ENCODE results near the gene ZNF672. TPM values are rescaled to one million over a fixed set of nuclear protein-coding genes. Genes with fewer than 3 reads are reported as not detected.
"Not testable (repeated sequence)": the region's sequence is repeated elsewhere in the genome, so short reads cannot be mapped to it uniquely, and the experiment has no call there.

ZNF672 gene
- polyA plus RNA-seq, 1 donor = 20.2 TPM

DNA sequence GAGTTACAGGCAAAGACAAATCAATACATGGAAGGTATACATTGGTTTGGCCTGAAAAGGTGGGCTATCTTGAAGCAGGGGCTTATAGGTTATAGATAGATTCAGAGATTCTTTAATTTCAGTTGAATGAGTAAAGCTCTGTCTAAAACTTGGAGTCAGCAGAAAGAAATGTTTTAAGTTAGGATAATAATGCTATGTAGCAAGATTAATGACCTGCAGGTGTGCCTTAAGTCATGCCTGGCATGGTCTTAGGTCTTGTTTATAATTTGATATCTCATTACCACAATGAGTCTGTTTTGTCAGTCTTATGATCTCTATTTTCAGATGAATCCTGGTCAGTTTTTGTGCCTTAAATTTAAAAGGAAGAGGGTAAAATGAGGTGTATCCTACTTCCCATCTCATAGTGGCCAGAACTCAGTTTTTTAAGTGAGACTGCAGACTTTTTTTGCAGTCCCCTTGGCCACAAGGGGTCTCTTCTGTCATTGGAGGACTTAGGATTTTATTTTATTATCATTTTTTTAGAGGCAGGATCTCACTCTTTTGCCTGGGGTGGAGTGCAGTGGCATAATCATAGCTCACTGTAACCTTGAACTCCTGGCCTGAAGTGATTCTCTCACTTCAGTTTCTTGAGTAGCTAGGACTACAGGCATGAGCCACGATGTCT is 46.7 kb downstream of the ZNF672 start:
- DNase-seq = no peak

DNA sequence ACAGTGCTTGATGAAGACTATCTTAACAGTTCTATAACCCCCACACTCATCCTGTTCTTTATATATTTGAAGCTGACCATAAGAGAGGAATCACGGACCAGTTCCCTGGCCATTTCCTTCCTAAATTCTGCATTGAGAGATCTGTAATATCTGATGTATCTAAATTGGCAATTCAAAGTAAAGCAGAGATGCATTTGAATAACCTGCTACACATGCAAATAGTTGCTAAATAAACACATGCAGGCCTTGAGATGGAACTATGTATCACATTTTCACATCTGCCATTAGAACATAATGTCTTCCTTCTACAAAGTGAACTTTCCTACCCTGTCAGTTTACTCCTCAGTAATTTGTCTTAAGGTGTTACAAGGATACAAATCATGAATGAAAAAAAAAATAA is 47.6 kb downstream of the ZNF672 start:
- no peak for DNase-seq

DNA sequence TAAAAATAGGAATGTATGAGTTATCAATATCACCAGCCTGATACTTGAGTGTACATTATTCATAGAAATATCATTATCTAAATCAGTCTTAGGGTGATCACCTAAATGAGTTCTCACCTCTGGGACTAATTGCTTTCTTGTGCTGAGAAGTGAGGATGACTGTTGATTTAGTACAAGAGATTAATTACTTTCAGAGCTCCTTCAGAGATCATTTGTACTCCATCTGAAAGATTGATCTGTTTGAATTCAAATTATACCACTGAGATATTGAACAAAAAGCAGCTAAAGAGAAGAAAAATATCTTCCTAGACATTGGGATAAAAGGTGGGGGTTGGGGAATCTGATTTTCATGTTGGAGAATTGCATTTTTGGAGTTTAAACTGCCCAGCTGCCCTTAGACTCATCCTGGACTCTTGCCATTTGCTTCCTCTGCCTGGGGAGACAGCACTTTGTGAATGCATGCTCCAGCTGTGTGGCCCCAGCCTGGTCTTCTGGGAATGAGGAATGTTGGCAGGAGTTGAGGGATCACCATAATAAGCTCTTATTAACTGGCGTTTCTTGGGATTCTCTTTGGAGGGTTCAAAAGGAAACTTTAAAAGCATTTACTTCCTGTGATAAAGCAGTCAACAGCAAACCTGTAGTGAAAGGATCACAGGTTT is 48.3 kb downstream of the ZNF672 start:
- no peak for DNase-seq

DNA sequence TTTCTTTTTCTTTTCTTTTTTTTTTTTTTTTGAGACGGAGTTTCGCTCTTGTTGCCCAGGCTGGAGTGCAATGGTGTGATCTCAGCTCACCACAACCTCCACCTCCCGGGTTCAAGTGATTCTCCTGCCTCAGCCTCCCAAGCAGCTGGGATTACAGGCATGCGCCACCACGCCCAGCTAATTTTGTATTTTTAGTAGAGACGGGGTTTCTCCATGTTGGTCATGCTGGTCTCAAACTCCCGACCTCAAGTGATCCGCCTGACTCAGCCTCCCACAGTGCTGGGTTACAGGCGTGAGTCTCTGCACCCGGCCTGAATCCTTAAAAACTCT is 51.9 kb downstream of the ZNF672 start:
- DNase-seq = not testable (repeated sequence)

DNA sequence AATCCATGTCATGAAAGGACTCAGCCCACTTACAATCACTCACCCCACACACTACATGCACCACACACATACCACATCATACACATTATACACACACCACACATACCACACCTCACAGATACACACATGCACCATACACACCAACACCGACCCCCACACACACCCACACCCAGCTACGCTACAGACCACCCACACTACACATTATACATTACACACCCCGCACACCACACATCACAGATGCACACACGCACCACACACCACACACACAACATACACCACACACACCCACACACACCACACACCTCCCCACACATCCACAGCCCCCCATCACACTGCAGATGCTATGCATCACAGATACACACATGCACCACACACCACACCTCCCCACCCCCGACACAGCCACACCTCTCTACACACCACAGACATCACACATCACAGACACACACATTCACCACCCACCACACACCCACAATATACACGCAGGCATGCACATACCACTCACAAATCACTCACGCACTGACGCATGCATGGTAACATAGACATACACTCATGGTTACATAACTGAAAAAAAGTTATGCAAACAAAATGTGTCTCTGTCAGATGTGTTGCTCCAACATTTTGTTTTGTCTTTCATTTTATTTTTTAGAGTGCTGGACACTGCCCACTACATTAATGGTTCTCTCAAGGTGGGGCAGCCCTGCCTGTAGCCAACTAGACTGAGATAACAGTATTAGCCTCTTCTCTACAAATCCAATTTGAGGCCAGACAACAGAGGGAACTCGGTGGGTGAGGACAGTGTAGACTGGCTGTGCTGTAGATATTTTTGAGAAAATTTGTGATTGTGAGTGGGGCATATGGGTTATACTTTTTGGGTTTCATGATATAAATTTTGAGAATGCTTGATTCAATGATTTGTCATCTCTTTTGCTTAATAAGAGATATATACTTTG is 52.8 kb downstream of the ZNF672 start:
- no peak for DNase-seq

DNA sequence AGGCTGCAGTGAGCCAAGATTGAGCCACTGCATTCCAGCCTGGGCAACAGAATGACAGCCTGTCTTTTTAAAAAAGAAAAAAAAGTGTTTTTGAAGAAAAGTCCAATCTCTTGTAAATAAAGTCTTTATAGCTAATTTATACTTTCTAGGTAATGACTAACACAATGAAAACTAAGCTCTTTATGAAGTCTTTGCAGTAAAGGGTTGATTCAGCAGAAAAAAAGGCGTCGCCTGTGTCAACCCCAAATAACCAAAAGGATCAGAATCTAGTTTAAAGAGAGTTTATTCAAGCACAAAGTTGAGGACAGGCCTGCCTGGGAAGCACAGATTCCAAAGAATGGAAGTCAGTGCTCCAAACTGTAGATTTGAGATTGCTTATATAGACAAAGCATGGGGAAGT is 53.7 kb downstream of the ZNF672 start:
- no peak for DNase-seq

DNA sequence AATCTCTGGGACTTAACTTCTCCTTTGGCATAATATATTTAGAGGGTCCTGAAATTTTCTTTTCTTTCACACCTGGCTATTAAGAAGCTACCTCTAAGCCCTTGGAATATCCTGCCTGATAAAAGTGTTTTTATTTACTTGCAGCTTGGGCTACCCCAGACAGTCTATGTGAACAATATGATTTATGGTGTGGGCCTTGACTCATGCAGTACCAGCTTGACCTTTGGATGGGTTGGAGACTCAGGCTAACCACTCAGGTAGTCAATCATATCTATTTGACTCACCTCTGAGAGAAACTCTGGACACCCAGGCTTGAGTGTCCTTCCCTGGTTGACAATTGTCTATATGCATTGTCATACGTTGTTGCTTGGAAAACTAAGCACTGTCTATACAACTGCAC is 54.6 kb downstream of the ZNF672 start:
- DNase-seq = no peak

DNA sequence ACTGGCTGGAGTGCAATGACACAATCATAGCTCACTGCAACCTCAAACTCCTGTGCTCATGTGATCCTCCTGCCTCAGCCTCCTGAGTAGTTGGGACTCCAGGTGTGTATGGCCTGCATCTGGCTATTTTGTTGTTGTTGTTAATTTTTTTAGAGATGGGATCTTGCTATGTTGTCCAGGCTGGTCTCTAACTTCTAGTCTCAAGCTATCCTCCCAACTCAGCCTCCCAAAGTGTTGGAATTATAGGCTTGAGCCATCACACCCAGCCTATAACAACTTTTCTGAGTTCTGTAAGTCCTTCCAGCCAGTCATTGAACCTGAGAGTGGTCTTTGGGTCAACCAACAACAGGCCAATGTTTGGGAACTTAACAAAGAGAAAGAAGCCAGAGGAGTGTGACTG is 56.8 kb downstream of the ZNF672 start:
- no peak for DNase-seq

DNA sequence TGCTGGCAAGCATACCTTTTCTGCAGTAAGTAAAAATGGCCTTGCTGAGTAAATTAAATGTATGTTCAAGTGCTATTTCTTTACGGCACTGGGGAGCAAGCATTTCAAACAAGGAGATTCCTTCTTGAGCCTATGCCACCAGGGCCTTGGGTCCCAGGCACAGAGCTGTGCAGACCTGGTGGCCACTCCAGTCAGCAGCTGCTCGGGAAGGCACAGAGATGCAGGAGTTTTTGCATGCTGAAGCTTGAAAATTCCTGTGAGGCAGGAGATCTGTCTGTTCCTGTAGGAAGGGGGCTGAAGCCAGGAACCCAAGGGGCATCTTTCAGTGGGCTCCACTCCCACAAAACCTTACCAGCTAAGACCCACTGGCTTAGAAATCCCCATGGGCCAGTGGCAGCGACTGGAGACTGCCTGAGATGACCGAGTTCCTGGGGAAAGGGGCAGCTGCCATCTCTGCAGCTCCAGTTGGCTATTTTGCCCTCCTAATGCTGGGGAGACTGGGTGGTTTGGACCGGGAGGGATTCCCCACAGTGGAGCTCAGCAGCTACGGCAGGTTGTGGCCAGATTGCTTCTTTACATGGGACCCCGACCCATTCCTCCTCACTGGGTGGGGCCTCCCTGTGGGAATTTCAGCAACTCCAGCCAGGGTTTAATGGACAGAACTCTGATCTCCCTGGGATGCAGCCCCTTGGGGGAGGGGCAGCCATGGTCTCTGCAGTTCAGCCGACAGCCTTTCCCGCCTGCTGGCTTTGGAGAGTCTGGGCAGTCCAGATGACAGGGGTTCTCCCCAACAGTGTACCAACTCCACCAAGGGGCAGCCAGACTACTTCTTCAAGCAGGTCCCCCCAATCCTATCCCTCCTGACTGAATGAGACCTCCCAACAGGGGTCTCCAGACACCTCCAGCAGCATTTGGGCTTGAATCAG is 59.7 kb downstream of the ZNF672 start:
- DNase-seq = no peak

Other genes starting within 250 kb of the ZNF672 start
- 0.05 TPM for gene OR2T10, start 240.5 kb upstream of the ZNF672 start, polyA plus RNA-seq (ENCODE audit: insufficient read length)
- gene OR2T11, start 203.1 kb upstream of the ZNF672 start, polyA plus RNA-seq (ENCODE audit: insufficient read length) = not detected
- gene OR2T35, start 192.9 kb upstream of the ZNF672 start, polyA plus RNA-seq (ENCODE audit: insufficient read length) = not detected
- gene OR2T27, start 182.7 kb upstream of the ZNF672 start, polyA plus RNA-seq (ENCODE audit: insufficient read length) = not detected
- not detected for gene OR14I1, start 135.5 kb upstream of the ZNF672 start, polyA plus RNA-seq (ENCODE audit: insufficient read length)
- not detected for gene LYPD8, start 82.5 kb upstream of the ZNF672 start, polyA plus RNA-seq (ENCODE audit: insufficient read length)
- gene SH3BP5L, start 12.3 kb upstream of the ZNF672 start, polyA plus RNA-seq (ENCODE audit: insufficient read length) = 25.0 TPM
- gene ZNF692, start 20.9 kb downstream of the ZNF672 start, polyA plus RNA-seq (ENCODE audit: insufficient read length) = 49.7 TPM
- gene PGBD2, start 68.0 kb downstream of the ZNF672 start, polyA plus RNA-seq (ENCODE audit: insufficient read length) = 14.2 TPM

Measured in left kidney (tissue), 2 donors.